ENCODE results near the gene CACNA1I.

CACNA1I gene

DNA sequence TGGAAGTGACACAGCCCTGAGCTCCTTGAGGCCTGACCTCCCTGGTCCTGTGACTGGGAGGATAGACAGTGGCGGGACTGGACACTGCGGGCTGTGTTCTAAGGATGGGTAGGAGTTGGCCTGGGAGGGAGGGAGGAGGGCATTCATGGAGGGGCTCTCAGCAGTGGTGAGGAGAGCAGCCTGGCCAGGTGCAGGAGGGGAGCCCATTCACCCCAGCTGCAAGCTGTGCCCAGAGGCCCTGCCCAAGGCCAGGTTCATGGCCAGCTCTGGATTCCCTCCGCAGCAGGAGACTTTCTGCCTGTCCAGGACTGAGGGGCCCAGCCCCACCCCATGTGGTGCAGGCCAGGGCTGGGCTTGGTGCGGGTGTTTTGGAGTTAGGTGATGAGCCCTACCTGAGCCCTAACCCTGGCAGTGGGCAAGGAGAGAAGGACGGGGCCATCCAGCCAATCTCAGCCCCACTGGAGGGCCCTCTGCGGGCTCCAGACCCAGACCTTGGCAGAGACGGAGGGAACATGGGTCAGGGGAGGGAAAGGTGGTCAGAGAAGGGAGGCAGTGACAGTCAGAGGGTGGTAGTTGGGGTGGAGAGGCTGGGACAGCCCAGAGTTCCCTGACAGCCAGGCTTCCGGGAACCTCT lies 26.8 kb downstream of the CACNA1I start:
- TF ChIP-seq, protein P1, sequence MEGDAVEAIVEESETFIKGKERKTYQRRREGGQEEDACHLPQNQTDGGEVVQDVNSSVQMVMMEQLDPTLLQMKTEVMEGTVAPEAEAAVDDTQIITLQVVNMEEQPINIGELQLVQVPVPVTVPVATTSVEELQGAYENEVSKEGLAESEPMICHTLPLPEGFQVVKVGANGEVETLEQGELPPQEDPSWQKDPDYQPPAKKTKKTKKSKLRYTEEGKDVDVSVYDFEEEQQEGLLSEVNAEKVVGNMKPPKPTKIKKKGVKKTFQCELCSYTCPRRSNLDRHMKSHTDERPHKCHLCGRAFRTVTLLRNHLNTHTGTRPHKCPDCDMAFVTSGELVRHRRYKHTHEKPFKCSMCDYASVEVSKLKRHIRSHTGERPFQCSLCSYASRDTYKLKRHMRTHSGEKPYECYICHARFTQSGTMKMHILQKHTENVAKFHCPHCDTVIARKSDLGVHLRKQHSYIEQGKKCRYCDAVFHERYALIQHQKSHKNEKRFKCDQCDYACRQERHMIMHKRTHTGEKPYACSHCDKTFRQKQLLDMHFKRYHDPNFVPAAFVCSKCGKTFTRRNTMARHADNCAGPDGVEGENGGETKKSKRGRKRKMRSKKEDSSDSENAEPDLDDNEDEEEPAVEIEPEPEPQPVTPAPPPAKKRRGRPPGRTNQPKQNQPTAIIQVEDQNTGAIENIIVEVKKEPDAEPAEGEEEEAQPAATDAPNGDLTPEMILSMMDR (conservative IDR thresholded peaks at IDR 0.05; ENCODE audit: control insufficient read depth, insufficient read depth, low read depth, low read length): no peak
- H3K4me3 ChIP-seq (ENCODE audit: control insufficient read depth, low read depth, low read length): no peak overlapping the region
- no peak for DNase-seq (ENCODE audit: low read depth)

DNA sequence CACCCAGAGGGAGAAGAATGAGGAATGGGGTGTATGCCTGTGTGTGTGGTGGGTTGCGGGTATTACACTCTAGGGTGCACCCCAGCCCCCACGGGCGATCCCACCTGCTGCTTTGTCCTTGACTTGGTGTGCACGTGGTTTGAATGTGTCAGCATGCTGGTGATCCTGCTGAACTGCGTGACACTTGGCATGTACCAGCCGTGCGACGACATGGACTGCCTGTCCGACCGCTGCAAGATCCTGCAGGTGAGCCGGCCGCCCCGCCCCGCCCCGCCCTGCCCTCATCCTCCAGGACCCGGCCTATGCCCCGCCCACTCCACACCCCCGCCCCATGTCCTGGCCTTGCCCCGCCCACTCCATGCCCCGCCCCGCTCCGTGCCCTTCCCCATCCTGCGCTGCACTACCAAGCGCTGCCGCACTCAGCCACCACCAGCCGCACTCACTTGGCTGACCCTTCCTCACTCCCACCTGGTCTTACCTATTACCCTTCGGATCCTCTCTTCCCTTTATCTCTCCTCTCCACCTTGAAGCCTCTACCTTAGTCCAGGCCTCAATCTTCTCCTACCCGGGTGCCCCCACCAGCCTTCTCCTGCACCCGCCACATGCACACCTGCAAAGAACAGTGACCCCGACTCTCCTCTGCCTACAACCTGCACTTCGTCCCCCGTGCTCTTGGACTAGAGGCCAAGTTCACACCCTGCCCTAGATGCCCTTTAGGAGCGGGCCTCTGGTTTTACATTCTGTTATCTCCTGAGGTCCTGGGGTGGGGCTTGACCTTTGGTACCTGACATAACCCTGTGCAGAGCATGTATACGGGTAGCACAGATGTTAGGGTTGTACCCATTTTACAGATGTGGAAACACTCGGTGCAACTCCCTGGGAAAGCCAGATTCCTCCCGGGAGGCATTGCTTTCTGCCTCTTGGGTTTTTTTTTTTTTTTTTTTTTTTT lies 27.7 kb downstream of the CACNA1I start:
- no peak for DNase-seq (ENCODE audit: low read depth)
- TF ChIP-seq, protein P1 (conservative IDR thresholded peaks at IDR 0.05; ENCODE audit: control insufficient read depth, insufficient read depth, low read depth, low read length): no peak
- no peak overlapping the region for H3K4me3 ChIP-seq (ENCODE audit: control insufficient read depth, low read depth, low read length)

DNA sequence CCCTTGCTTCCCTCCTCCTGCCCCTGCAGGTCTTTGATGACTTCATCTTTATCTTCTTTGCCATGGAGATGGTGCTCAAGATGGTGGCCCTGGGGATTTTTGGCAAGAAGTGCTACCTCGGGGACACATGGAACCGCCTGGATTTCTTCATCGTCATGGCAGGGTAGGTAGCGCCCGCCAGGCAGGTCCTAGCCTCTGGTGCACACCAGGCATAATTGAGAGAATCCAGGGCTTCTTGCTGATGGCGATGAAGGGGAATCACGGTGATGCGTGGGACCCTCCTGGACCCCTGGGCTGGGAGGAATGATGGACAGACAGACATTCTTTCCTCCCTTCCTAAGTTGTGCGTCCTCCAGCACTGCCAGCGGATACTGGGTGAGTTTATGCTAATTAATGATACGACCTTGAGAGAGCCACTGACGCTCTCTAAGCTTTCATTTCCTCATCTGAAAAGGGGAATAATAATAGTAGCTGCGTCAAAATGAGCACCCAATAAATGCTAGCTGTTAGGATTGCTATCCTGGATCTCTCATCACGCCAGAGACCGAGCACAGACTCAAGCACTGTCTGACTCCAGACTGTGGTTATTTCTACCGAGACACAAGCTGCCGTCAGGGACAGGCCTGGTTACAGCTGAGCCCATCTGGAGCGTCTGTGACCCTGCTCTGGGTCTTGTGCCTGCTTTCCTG lies 30.1 kb downstream of the CACNA1I start:
- TF ChIP-seq, protein P1 (conservative IDR thresholded peaks at IDR 0.05; ENCODE audit: control insufficient read depth, insufficient read depth, low read depth, low read length): no peak
- no peak overlapping the region for H3K4me3 ChIP-seq (ENCODE audit: control insufficient read depth, low read depth, low read length)
- no peak for DNase-seq (ENCODE audit: low read depth)

DNA sequence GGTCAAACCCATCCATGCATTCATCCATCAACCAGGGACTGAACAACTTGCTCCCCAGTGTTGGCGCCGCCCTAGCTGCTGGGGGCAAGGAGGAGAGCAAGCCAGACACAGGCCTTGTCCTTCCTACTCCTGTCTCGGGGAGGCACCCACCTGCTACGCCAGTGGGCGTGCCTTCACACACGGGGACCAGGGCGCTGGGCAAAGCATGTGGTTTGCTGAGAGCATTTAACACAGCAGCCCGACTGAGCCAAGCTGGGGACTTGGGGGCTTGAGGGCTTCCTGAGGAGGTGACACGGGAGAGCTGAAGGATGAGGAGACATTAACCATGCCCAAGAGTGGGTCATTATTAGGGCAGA lies 30.6 kb downstream of the CACNA1I start:
- DNase-seq (ENCODE audit: low read depth): no peak
- H3K4me3 ChIP-seq (ENCODE audit: control insufficient read depth, low read depth, low read length): no peak overlapping the region
- TF ChIP-seq, protein P1 (conservative IDR thresholded peaks at IDR 0.05; ENCODE audit: control insufficient read depth, insufficient read depth, low read depth, low read length): no peak

DNA sequence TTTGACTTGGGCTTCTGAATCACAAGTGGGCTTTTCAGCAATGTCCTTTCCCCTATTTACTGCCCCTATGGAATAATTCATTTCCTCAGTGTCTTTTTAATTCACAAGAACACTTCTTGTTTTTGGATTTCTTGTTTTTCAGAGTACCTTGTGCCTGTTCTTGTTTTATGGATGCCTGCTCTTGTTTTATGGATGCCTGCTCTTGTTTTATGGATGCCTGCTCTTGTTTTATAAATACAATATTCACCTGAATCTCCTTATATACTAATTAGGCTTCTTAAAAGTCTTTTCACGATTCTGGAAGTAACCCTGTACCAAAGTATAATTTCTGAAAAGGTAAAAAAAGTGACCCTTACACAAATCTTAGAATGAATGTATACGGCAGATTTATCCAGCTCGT lies 32.8 kb downstream of the CACNA1I start:
- TF ChIP-seq, protein P1 (conservative IDR thresholded peaks at IDR 0.05; ENCODE audit: control insufficient read depth, insufficient read depth, low read depth, low read length): no peak
- H3K4me3 ChIP-seq (ENCODE audit: control insufficient read depth, low read depth, low read length): no peak overlapping the region
- DNase-seq (ENCODE audit: low read depth): no peak

DNA sequence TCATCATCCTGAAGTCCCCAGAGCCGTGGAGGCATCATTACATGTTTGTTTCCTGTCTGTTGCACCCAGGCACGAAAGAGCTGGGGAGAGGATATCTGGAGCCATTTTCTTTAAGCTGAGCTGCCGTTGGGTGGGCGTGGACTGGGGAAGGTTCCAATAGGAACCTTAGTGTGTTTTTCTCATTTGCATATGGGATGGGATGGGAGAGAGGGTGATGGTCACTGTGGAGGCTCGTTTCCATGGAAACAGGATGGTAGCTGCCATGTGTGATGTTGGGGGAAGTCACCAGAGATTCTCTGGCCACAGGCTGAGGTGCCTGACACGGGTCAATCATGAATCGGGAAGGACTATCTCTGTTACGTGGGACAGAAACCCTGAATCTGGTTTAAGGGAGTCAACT lies 39.7 kb downstream of the CACNA1I start:
- no peak for DNase-seq (ENCODE audit: low read depth)
- TF ChIP-seq, protein P1 (conservative IDR thresholded peaks at IDR 0.05; ENCODE audit: control insufficient read depth, insufficient read depth, low read depth, low read length): no peak
- H3K4me3 ChIP-seq (ENCODE audit: control insufficient read depth, low read depth, low read length): no peak overlapping the region
